Stimulated activated CD4-positive, alpha-beta T cell treated with anti-CD3 and anti-CD28 coated beads, Interleukin-1b, Interleukin-23, amount 100 ng/mL, for 48 hours (primary cell): ENCODE results near the gene LRRC4C.
"Not testable (repeated sequence)": the region's sequence is repeated elsewhere in the genome, so short reads cannot be mapped to it uniquely, and the experiment has no call there.

ENCODE experiments used
- DNase-seq: peaks from one replicate; pipeline ENCODE4 v3.0.0-alpha.2; 2020

The LRRC4C gene

GRCh38 chr11:40203606-40204005 is 1255.8 kb downstream of the LRRC4C start:
- DNase-seq, result no peak

GRCh38 chr11:40202589-40203270 is 1256.7 kb downstream of the LRRC4C start:
- no peak for DNase-seq

- not testable (repeated sequence) for DNase-seq
These were observed 1266.9 kb downstream of the LRRC4C start for GRCh38 chr11:40192590-40192989.

GRCh38 chr11:40190294-40190693 is 1269.2 kb downstream of the LRRC4C start:
- DNase-seq, result no peak

GRCh38 chr11:40188848-40189247 is 1270.6 kb downstream of the LRRC4C start:
- no peak for DNase-seq

GRCh38 chr11:40187295-40187694 is 1272.2 kb downstream of the LRRC4C start:
- no peak for DNase-seq

- no peak for DNase-seq
These were observed 1272.8 kb downstream of the LRRC4C start for GRCh38 chr11:40186437-40187263.

GRCh38 chr11:40185793-40186192 is 1273.7 kb downstream of the LRRC4C start:
- no peak for DNase-seq

GRCh38 chr11:40183073-40184064 is 1276.1 kb downstream of the LRRC4C start:
- DNase-seq, result no peak

- no peak for DNase-seq
These were observed 1279.9 kb downstream of the LRRC4C start for GRCh38 chr11:40179541-40179940.

- no peak for DNase-seq
These were observed 1281.0 kb downstream of the LRRC4C start for GRCh38 chr11:40178470-40178869.

- DNase-seq, result no peak
These were observed 1283.5 kb downstream of the LRRC4C start for GRCh38 chr11:40175980-40176379.

- DNase-seq, result no peak
These were observed 1289.4 kb downstream of the LRRC4C start for GRCh38 chr11:40170078-40170477.

GRCh38 chr11:40168414-40168813 is 1291.0 kb downstream of the LRRC4C start:
- no peak for DNase-seq

GRCh38 chr11:40167805-40168204 is 1291.6 kb downstream of the LRRC4C start:
- DNase-seq, result not testable (repeated sequence)

- DNase-seq, result no peak
These were observed 1292.6 kb downstream of the LRRC4C start for GRCh38 chr11:40166892-40167291.

GRCh38 chr11:40162901-40163883 is 1296.3 kb downstream of the LRRC4C start:
- DNase-seq, result no peak

- DNase-seq, result no peak
These were observed 1297.5 kb downstream of the LRRC4C start for GRCh38 chr11:40161854-40162410.

GRCh38 chr11:40160418-40160817 is 1299.0 kb downstream of the LRRC4C start:
- DNase-seq, result no peak

GRCh38 chr11:40149721-40150120 is 1309.7 kb downstream of the LRRC4C start:
- no peak for DNase-seq

GRCh38 chr11:40140560-40140959 is 1318.9 kb downstream of the LRRC4C start:
- DNase-seq, result no peak
